K562 (cell line): ENCODE results near the gene HLA-DOA. TPM values are rescaled to one million over a fixed set of nuclear protein-coding genes. Genes with fewer than 3 reads are reported as not detected.
A peak's percentile ranks its signal among the peaks of the same experiment; 100 is the strongest.

Experiments used
- ATAC-seq: fragments of 200-7000 bp; cut with Tn5 transposase; 3 replicates; pipeline ENCODE4 v1.9.1; 2020; ENCODE audit warnings: moderate library complexity
- BruUV-seq: library from RNA; stranded (reverse); fragments of 400-500 nt; replicated peaks from 2 replicates; lab custom pipeline; 2021; lab: Mats Ljungman, UMichigan
- CTCF ChIA-PET: fragments of 300-600 bp; formaldehyde crosslinking; extraction: SDS; loops from one replicate; lab custom pipeline; 2021; ENCODE audit warnings: low intra/inter-chr PET ratio; lab: Yijun Ruan, JAX
- POLR2A ChIA-PET: fragments of 300-600, 350-650 bp; sonication (Branson Sonifier 250); formaldehyde crosslinking; extraction: SDS; loops from one replicate; lab custom pipeline; 2021; ENCODE audit warnings: antibody characterized with exemption, inconsistent platforms; lab: Yijun Ruan, JAX
- DNase-seq, 4 experiments: peaks; one replicate each; pipeline versions ENCODE4 v3.0.0 to v3.0.0-alpha.2; 2011 to 2018; ENCODE audit warnings: low spot score in 3 of 4, mixed read lengths in 3 of 4; ENCODE audit errors: extremely low read depth in 1 of 4
- FAIRE-seq: peaks from 2 replicates; lab custom pipeline; 2011; peaks lifted over from hg19 to GRCh38; lab: Jason Lieb, UNC
- H2AFZ ChIP-seq: 2 replicates; pipeline ENCODE4 v1.6.0; 2011; ENCODE audit warnings: low read depth, low read length, control low read depth, inconsistent platforms
- H3K27ac ChIP-seq: fragments of 200-600 bp; 3 replicates; pipeline ENCODE4 v1.8.0; 2011; ENCODE audit warnings: low read depth, mild to moderate bottlenecking, control low read depth, inconsistent platforms, low read length, moderate library complexity, mixed read lengths; ENCODE audit errors: extremely low read depth
- H3K27me3 ChIP-seq, 2 experiments: fragments of 300-600 bp in 1 of 2; 2 replicates in 1 of 2; 3 replicates in 1 of 2; pipeline versions ENCODE4 v1.6.0 to v1.8.0; 2011; ENCODE audit warnings: inconsistent platforms in 2 of 2, low read length in 2 of 2, mild to moderate bottlenecking in 1 of 2, mixed read lengths in 1 of 2, moderate library complexity in 1 of 2; ENCODE audit not compliant: control insufficient read depth in 2 of 2, insufficient read depth in 2 of 2
- H3K36me3 ChIP-seq: fragments of 300-600 bp; 3 replicates; pipeline ENCODE4 v1.8.0; 2011; ENCODE audit warnings: mild to moderate bottlenecking, low read length, inconsistent platforms; ENCODE audit not compliant: control insufficient read depth, insufficient read depth
- H3K4me1 ChIP-seq, 2 experiments: fragments of 200-600 bp in 1 of 2; replicated peaks in 1 of 2; 2 replicates in 1 of 2; 3 replicates in 1 of 2; pipeline versions ENCODE4 v1.5.1 to v1.8.0; 2011; ENCODE audit warnings: inconsistent platforms in 2 of 2, low read length in 2 of 2, mild to moderate bottlenecking in 1 of 2, mixed read lengths in 1 of 2, moderate library complexity in 1 of 2; ENCODE audit not compliant: control insufficient read depth in 2 of 2, insufficient read depth in 2 of 2
- H3K4me2 ChIP-seq: 2 replicates; pipeline ENCODE4 v1.6.1; 2011; ENCODE audit warnings: low read length, control low read depth, inconsistent platforms, mixed read lengths; ENCODE audit not compliant: insufficient read depth
- H3K4me3 ChIP-seq: fragments of 200-600 bp; sonication (generic), shearing (Covaris generic); 2 replicates; pipeline ENCODE4 v1.5.1; 2016; ENCODE audit warnings: control low read depth, inconsistent platforms
- H3K79me2 ChIP-seq: fragments of 200-600 bp; 3 replicates; pipeline ENCODE4 v1.8.0; 2011; ENCODE audit warnings: low read length, inconsistent platforms; ENCODE audit not compliant: control insufficient read depth, insufficient read depth
- H3K9ac ChIP-seq, 2 experiments: 2 replicates each; pipeline versions ENCODE4 v1.6.0 to v1.6.1; 2011; ENCODE audit warnings: low read depth in 2 of 2, low read length in 2 of 2, control low read depth in 1 of 2, inconsistent platforms in 1 of 2, mild to moderate bottlenecking in 1 of 2, mixed read lengths in 1 of 2; ENCODE audit not compliant: insufficient read depth in 1 of 2
- H3K9me1 ChIP-seq: one replicate; pipeline ENCODE4 v1.6.0; 2011; ENCODE audit warnings: inconsistent platforms, mild to moderate bottlenecking, low read length, moderate library complexity; ENCODE audit not compliant: control insufficient read depth, insufficient read depth
- H3K9me3 ChIP-seq: replicated peaks from 2 replicates; pipeline ENCODE4 v1.5.1; 2011; ENCODE audit warnings: low read depth, low read length, inconsistent platforms; ENCODE audit not compliant: control insufficient read depth, insufficient read depth
- H4K20me1 ChIP-seq: replicated peaks from 2 replicates; pipeline ENCODE4 v1.6.1; 2011; ENCODE audit warnings: low read length, inconsistent platforms, mixed read lengths; ENCODE audit not compliant: control insufficient read depth, insufficient read depth
- CBX2 ChIP-seq: fragments of 200-600 bp; sonication (generic); IDR thresholded peaks from one replicate; pipeline ENCODE4 v1.6.1; 2012; ENCODE audit warnings: mild to moderate bottlenecking, low read length, inconsistent platforms; ENCODE audit not compliant: insufficient read depth, poor library complexity, severe bottlenecking
- EP300 ChIP-seq: IDR thresholded peaks from 2 replicates; pipeline ENCODE4 v1.6.1; 2012; ENCODE audit warnings: low read length, improper control_type of control experiment
- ETV1 ChIP-seq: fragments of 450-650 bp; conservative IDR thresholded peaks from 2 replicates; pipeline ENCODE4 v1.6.1; 2016; ENCODE audit warnings: missing genetic modification characterization, control low read depth, low read depth, missing compliant biosample characterization
- FOXJ3 ChIP-seq: sonication (generic); formaldehyde crosslinking; IDR thresholded peaks from 2 replicates; pipeline ENCODE4 v1.4.0; 2020; ENCODE audit warnings: mild to moderate bottlenecking, missing genetic modification reagents
- FOXK2 ChIP-seq, 2 experiments: fragments of 450-650 bp; IDR thresholded peaks in 1 of 2; conservative IDR thresholded peaks in 1 of 2; 2 replicates each; pipeline ENCODE4 v1.6.1; 2016; ENCODE audit warnings: low read depth in 2 of 2, mild to moderate bottlenecking in 1 of 2
- HDAC2 ChIP-seq: fragments of 450-650 bp; IDR thresholded peaks from 2 replicates; pipeline ENCODE4 v1.6.1; 2016; ENCODE audit warnings: mild to moderate bottlenecking
- HNRNPLL ChIP-seq: fragments of 200-400 bp; formaldehyde crosslinking; IDR thresholded peaks from 2 replicates; pipeline ENCODE4 v1.6.1; 2017; ENCODE audit warnings: low read length, low read depth, mild to moderate bottlenecking; ENCODE audit not compliant: poor library complexity, severe bottlenecking
- KAT2B ChIP-seq: IDR thresholded peaks from one replicate; pipeline ENCODE4 v1.6.1; 2012; ENCODE audit warnings: low read depth, mild to moderate bottlenecking, control low read depth, inconsistent platforms, low read length, moderate library complexity
- NCOA4 ChIP-seq: fragments of 450-650 bp; IDR thresholded peaks from 2 replicates; pipeline ENCODE4 v1.6.1; 2018; ENCODE audit warnings: mild to moderate bottlenecking; ENCODE audit not compliant: partially characterized antibody
- PHF21A ChIP-seq: fragments of 450-650 bp; IDR thresholded peaks from 2 replicates; pipeline ENCODE4 v1.6.1; 2017; ENCODE audit warnings: low read depth, borderline replicate concordance
- RBM25 ChIP-seq: fragments of 200-400 bp; formaldehyde crosslinking; IDR thresholded peaks from 2 replicates; pipeline ENCODE4 v1.6.1; 2018; ENCODE audit warnings: low read length, low read depth, moderate library complexity; ENCODE audit not compliant: severe bottlenecking
- SMAD3 ChIP-seq: fragments of 450-650 bp; formaldehyde crosslinking; conservative IDR thresholded peaks from 2 replicates; pipeline ENCODE4 v1.4.0; 2020; ENCODE audit warnings: mild to moderate bottlenecking
- SMARCC2 ChIP-seq: fragments of 450-650 bp; IDR thresholded peaks from 2 replicates; pipeline ENCODE4 v1.6.1; 2017; ENCODE audit warnings: antibody characterized with exemption, moderate library complexity, mild to moderate bottlenecking, low read depth
- SREBF2 ChIP-seq: sonication (generic); formaldehyde crosslinking; IDR thresholded peaks from 2 replicates; pipeline ENCODE4 v1.4.0; 2020; ENCODE audit warnings: mild to moderate bottlenecking, missing genetic modification reagents
- ZBTB2 ChIP-seq: fragments of 450-650 bp; IDR thresholded peaks from 2 replicates; pipeline ENCODE4 v1.6.1; 2016; ENCODE audit warnings: antibody characterized with exemption
- ZNF217 ChIP-seq: sonication (generic); formaldehyde crosslinking; IDR thresholded peaks from 2 replicates; pipeline ENCODE4 v1.8.0; 2022; ENCODE audit warnings: mild to moderate bottlenecking, missing genetic modification reagents
- ZNF354B ChIP-seq: fragments of 250-450 bp; sonication (Bioruptor Pico); IDR thresholded peaks from 2 replicates; pipeline ENCODE4 v1.4.0; 2020
- ZNF512 ChIP-seq: IDR thresholded peaks from 2 replicates; pipeline ENCODE4 v1.6.1; 2016; ENCODE audit warnings: missing genetic modification characterization, missing compliant biosample characterization
- ZNF830 ChIP-seq: fragments of 250-450 bp; sonication (Bioruptor Pico); IDR thresholded peaks from 2 replicates; pipeline ENCODE4 v1.5.0; 2021; ENCODE audit warnings: mild to moderate bottlenecking
- WGBS: fragments of 100-300 bp; shearing (Covaris generic); methylation state at CpG from one replicate; pipeline ENCODE4 v1.1.6; 2016; ENCODE audit warnings: low coverage, mixed read lengths; ENCODE audit not compliant: insufficient coverage; ENCODE audit errors: missing lambda C conversion rate; 5-methylcytosine and 5-hydroxymethylcytosine counted together
- in situ Hi-C: fragments of 300-500 bp; cut with MboI; formaldehyde crosslinking; loops from 4 replicates; pipeline ENCODE4 v1.15.0; 2018; ENCODE audit warnings: inconsistent platforms, mixed read lengths
- intact Hi-C: fragments of 100-400 bp; cut with micrococcal nuclease; formaldehyde crosslinking; loops from 2 replicates; pipeline ENCODE4 v1.14.2; 2022
- polyA plus RNA-seq, 8 experiments: library from polyadenylated mRNA; depleted of rRNA in 4 of 8; stranded (reverse) in 5 of 8; unstranded in 3 of 8; fragments of >200 nt; fragmentation: Nextera tagmentation in 2 of 8; fragmentation: Illumina TruSeq in 1 of 8; extraction: Ambion mirVana in 2 of 8; extraction: Trizol in 1 of 8; gene quantifications; 2 replicates each; pipeline versions ENCODE4 v1.2.1 to v1.2.3, GENCODE V29; 2011 to 2014; ENCODE audit warnings: inconsistent platforms in 1 of 8, missing spikeins in 1 of 8
- total RNA-seq, 7 experiments: library from RNA; depleted of rRNA in 6 of 7; stranded (reverse); fragments of >200 nt in 6 of 7; fragmentation: Illumina TruSeq in 2 of 7; extraction: Trizol in 2 of 7; gene quantifications; 2 replicates each; pipeline versions ENCODE4 v1.2.1 to v1.2.3, GENCODE V29; 2011 to 2021; ENCODE audit warnings: low replicate concordance in 1 of 7

HLA-DOA gene
- total and polyA plus RNA-seq, 9 of the 15 experiments (the other 6 are each of a cell fraction or from before 2014, with no cell fraction given), result 0.07 TPM; not detected in 8

GRCh38 chr6:32969685-32970412 is 39.5 kb downstream of the HLA-DOA start:
- H3K4me1 ChIP-seq, result peaks cover 23 to 24% of the 10 kb centered on the region in 2 experiments
- in situ Hi-C loops, result loop anchor here (25.0 kb wide), 1 partner anchor 1433 kb away; the partner anchor contains the start of genes ATP6V1G2, DDX39B, MCCD1 and NFKBIL1
- POLR2A ChIA-PET, result interaction anchor here (0.7 to 13.4 kb wide), 7 partner anchors 15 to 396 kb away, joined by 3 to 384 read pairs (median 5); partner anchors contain the start of genes HLA-DMA and TAP2
- peaks cover 28% of the 10 kb centered on the region for H4K20me1 ChIP-seq
- peaks cover 33% of the 10 kb centered on the region for H3K36me3 ChIP-seq
- H3K9me3 ChIP-seq, result no peaks in the 10 kb centered on the region
- H3K27me3 ChIP-seq, result no peaks in the 10 kb centered on the region
- ATAC-seq, result peak; percentile 13
- peak in 3 of 4 experiments; percentile 40 to 93 (median 67) for DNase-seq
- peak overlapping the region; percentile 99 for H3K27ac ChIP-seq
- no TSS peak for BruUV-seq
- FAIRE-seq, result peak; percentile 88
- 1% methylated on average over 19 of the region's 19 CpGs for whole genome bisulfite sequencing
- H3K9me1 ChIP-seq, result peaks cover 4% of the 10 kb centered on the region
- no peak overlapping the region for H2AFZ ChIP-seq
- H3K79me2 ChIP-seq, result peaks cover 84% of the 10 kb centered on the region
- peak overlapping the region; percentile 93 for H3K4me2 ChIP-seq
- CTCF ChIA-PET, result no interaction called here
- peak overlapping the region; percentile 99 to 100 for H3K9ac ChIP-seq
- H3K4me3 ChIP-seq, result peak overlapping the region; percentile 70
- intact Hi-C loops, result loop anchor here (5.0 kb wide), 1 partner anchor 773 kb away; no protein-coding TSS in a partner anchor
- TF ChIP-seq ZNF512 (tag) (no peak), FOXK2 (conservative IDR thresholded peaks at IDR 0.05 in 1 of 2, IDR thresholded peaks at IDR 0.05 in 1 of 2; ENCODE audit: low read depth in 2 of 2) (peak; percentile 41 to 45; a peak in 2 of 4 replicates), EP300 (peak; percentile 69), HNRNPLL (peak; percentile 12), ZNF830 (CRISPR knock-in tag) (peak; percentile 51; the same call in 1 of the 2 replicates), SMAD3 (CRISPR knock-in tag) (no peak), ZNF217 (CRISPR knock-in tag) (no peak), PHF21A (peak; percentile 100), NCOA4 (no peak), SMARCC2 (peak; percentile 43; the same call in 1 of the 2 replicates), SREBF2 (CRISPR knock-in tag) (0 out of 2 replicates have a peak, but pooled peaks have one; percentile 87), CBX2 (no peak), ZBTB2 (no peak; the same call in 1 of the 2 replicates), HDAC2 (peak; percentile 98), FOXJ3 (CRISPR knock-in tag) (no peak), ZNF354B (no peak), RBM25 (no peak), ETV1 (peak; percentile 96), KAT2B (no peak)
